BLaER1 (cell line): ENCODE measurements around the gene MRPL9.
A peak's percentile ranks its signal among the peaks of the same experiment; 100 is the strongest.

Source experiments
- H3K27ac ChIP-seq: shearing (Covaris generic); formaldehyde crosslinking; 2 replicates; pipeline ENCODE4 v1.8.1; 2022
- H3K27me3 ChIP-seq: shearing (Covaris generic); formaldehyde crosslinking; 2 replicates; pipeline ENCODE4 v1.8.1; 2022
- H3K36me3 ChIP-seq: shearing (Covaris generic); formaldehyde crosslinking; 2 replicates; pipeline ENCODE4 v1.8.1; 2022
- H3K4me1 ChIP-seq: shearing (Covaris generic); formaldehyde crosslinking; 2 replicates; pipeline ENCODE4 v1.8.1; 2022
- H3K4me2 ChIP-seq: shearing (Covaris generic); formaldehyde crosslinking; 2 replicates; pipeline ENCODE4 v1.8.1; 2022
- H3K4me3 ChIP-seq: shearing (Covaris generic); formaldehyde crosslinking; 2 replicates; pipeline ENCODE4 v1.8.1; 2022
- H3K9ac ChIP-seq: shearing (Covaris generic); formaldehyde crosslinking; 2 replicates; pipeline ENCODE4 v1.8.1; 2022
- H3K9me3 ChIP-seq: shearing (Covaris generic); formaldehyde crosslinking; 2 replicates; pipeline ENCODE4 v1.8.1; 2022
- H4K20me1 ChIP-seq: shearing (Covaris generic); formaldehyde crosslinking; 2 replicates; pipeline ENCODE4 v1.8.1; 2022
- Cebpa-rat ChIP-seq: shearing (Covaris generic); IDR thresholded peaks from 2 replicates; pipeline ENCODE4 v1.8.1; 2022

MRPL9 gene

GRCh38 chr1:151720554-151720953 lies 42.7 kb downstream of the MRPL9 start:
- Histone ChIP-seq H3K4me1 (peaks cover 36% of the 10 kb centered on the region), H3K4me3 (peak overlapping the region; percentile 26; the same call in 1 of the 2 replicates), H3K4me2 (peak overlapping the region; percentile 93), H4K20me1 (no peaks in the 10 kb centered on the region), H3K9me3 (no peaks in the 10 kb centered on the region), H3K27me3 (peaks cover 67% of the 10 kb centered on the region), H3K27ac (no peak overlapping the region), H3K36me3 (no peaks in the 10 kb centered on the region), H3K9ac (no peak overlapping the region)
- no peak for TF ChIP-seq Cebpa-rat

- Histone ChIP-seq H3K4me2 (peak overlapping the region; percentile 93), H3K4me1 (peaks cover 36% of the 10 kb centered on the region), H4K20me1 (no peaks in the 10 kb centered on the region), H3K9ac (no peak overlapping the region), H3K36me3 (no peaks in the 10 kb centered on the region), H3K9me3 (no peaks in the 10 kb centered on the region), H3K4me3 (no peak overlapping the region), H3K27ac (no peak overlapping the region), H3K27me3 (peaks cover 71% of the 10 kb centered on the region)
- TF ChIP-seq Cebpa-rat, result no peak
Measured at GRCh38 chr1:151720125-151720524, 43.2 kb downstream of the MRPL9 start.

GRCh38 chr1:151718666-151719065 lies 44.6 kb downstream of the MRPL9 start:
- H3K9me3 ChIP-seq, result no peaks in the 10 kb centered on the region
- H4K20me1 ChIP-seq, result no peaks in the 10 kb centered on the region
- H3K4me1 ChIP-seq, result peaks cover 36% of the 10 kb centered on the region
- no peak overlapping the region for H3K27ac ChIP-seq
- no peak overlapping the region for H3K9ac ChIP-seq
- peaks cover 75% of the 10 kb centered on the region for H3K27me3 ChIP-seq
- no peaks in the 10 kb centered on the region for H3K36me3 ChIP-seq
- no peak for TF ChIP-seq Cebpa-rat
- H3K4me2 ChIP-seq, result no peak overlapping the region
- no peak overlapping the region for H3K4me3 ChIP-seq

GRCh38 chr1:151718011-151718431 lies 45.3 kb downstream of the MRPL9 start:
- no peak for TF ChIP-seq Cebpa-rat
- Histone ChIP-seq H3K36me3 (no peaks in the 10 kb centered on the region), H4K20me1 (no peaks in the 10 kb centered on the region), H3K27me3 (peaks cover 72% of the 10 kb centered on the region), H3K4me3 (no peak overlapping the region), H3K27ac (no peak overlapping the region), H3K9me3 (no peaks in the 10 kb centered on the region), H3K9ac (no peak overlapping the region), H3K4me1 (peaks cover 38% of the 10 kb centered on the region), H3K4me2 (0 out of 2 replicates have a peak overlapping the region, but pooled peaks have one; percentile 13)

- no peak within 1 kb of the TSS for H3K4me3 ChIP-seq
Measured at GRCh38 chr1:151716771-151717631, 46.3 kb downstream of the MRPL9 start, which contains the start of gene CELF3. CELF3 (minus strand) TSS chr1:151716803; CDS start chr1:151716020, 783 bp downstream.

GRCh38 chr1:151716405-151716762 lies 46.9 kb downstream of the MRPL9 start:
- no peak overlapping the region for H3K4me2 ChIP-seq
- H3K27ac ChIP-seq, result no peak overlapping the region
- H3K4me1 ChIP-seq, result peaks cover 47% of the 10 kb centered on the region
- no peak overlapping the region for H3K4me3 ChIP-seq
- no peak overlapping the region for H3K9ac ChIP-seq
- no peaks in the 10 kb centered on the region for H4K20me1 ChIP-seq
- peaks cover 55% of the 10 kb centered on the region for H3K27me3 ChIP-seq
- H3K9me3 ChIP-seq, result no peaks in the 10 kb centered on the region
- TF ChIP-seq Cebpa-rat, result no peak
- no peaks in the 10 kb centered on the region for H3K36me3 ChIP-seq

More at GRCh38 chr1:151716771-151717631, 46.3 kb downstream of the MRPL9 start, which contains the start of gene CELF3:
- no peak within 1 kb of the TSS for H3K9ac ChIP-seq
- H4K20me1 ChIP-seq, result no peaks in the 10 kb centered on the region
- peak within 1 kb of the TSS; percentile 34 for H3K4me2 ChIP-seq
- H3K36me3 ChIP-seq, result no peaks in the 10 kb centered on the region
- H3K4me1 ChIP-seq, result peaks cover 47% of the 10 kb centered on the region
- H3K27ac ChIP-seq, result no peak within 1 kb of the TSS
- peaks cover 61% of the 10 kb centered on the region for H3K27me3 ChIP-seq
- no peaks in the 10 kb centered on the region for H3K9me3 ChIP-seq
- no peak for TF ChIP-seq Cebpa-rat

GRCh38 chr1:151715726-151716404 lies 47.4 kb downstream of the MRPL9 start:
- H3K9ac ChIP-seq, result no peak overlapping the region
- H3K4me1 ChIP-seq, result peaks cover 45% of the 10 kb centered on the region
- no peak for TF ChIP-seq Cebpa-rat
- no peaks in the 10 kb centered on the region for H3K9me3 ChIP-seq
- H3K27ac ChIP-seq, result no peak overlapping the region
- peaks cover 52% of the 10 kb centered on the region for H3K27me3 ChIP-seq
- H3K36me3 ChIP-seq, result no peaks in the 10 kb centered on the region
- H3K4me3 ChIP-seq, result no peak overlapping the region
- no peaks in the 10 kb centered on the region for H4K20me1 ChIP-seq
- no peak overlapping the region for H3K4me2 ChIP-seq

GRCh38 chr1:151714820-151715725 lies 48.2 kb downstream of the MRPL9 start:
- H4K20me1 ChIP-seq, result no peaks in the 10 kb centered on the region

GRCh38 chr1:151713874-151714273 lies 49.4 kb downstream of the MRPL9 start:
- Histone ChIP-seq H3K4me1 (peaks cover 48% of the 10 kb centered on the region), H3K9ac (no peak overlapping the region), H3K4me2 (no peak overlapping the region), H3K4me3 (no peak overlapping the region), H4K20me1 (no peaks in the 10 kb centered on the region), H3K9me3 (no peaks in the 10 kb centered on the region), H3K27me3 (peaks cover 40% of the 10 kb centered on the region), H3K36me3 (no peaks in the 10 kb centered on the region), H3K27ac (no peak overlapping the region)
- TF ChIP-seq Cebpa-rat, result no peak

More at GRCh38 chr1:151714820-151715725, 48.2 kb downstream of the MRPL9 start:
- H3K4me1 ChIP-seq, result peaks cover 38% of the 10 kb centered on the region
- peaks cover 50% of the 10 kb centered on the region for H3K27me3 ChIP-seq
- no peak overlapping the region for H3K4me2 ChIP-seq
- no peak overlapping the region for H3K27ac ChIP-seq
- no peak overlapping the region for H3K9ac ChIP-seq
- no peaks in the 10 kb centered on the region for H3K9me3 ChIP-seq
- H3K4me3 ChIP-seq, result no peak overlapping the region
- no peaks in the 10 kb centered on the region for H3K36me3 ChIP-seq
- no peak for TF ChIP-seq Cebpa-rat
